Measurements from ENCODE around the gene GLTP.

Gene GLTP

GRCh38 chr12:109808876-109809646, 71.3 kb downstream of the GLTP start:
- Histone ChIP-seq H3K36me3 (replicated peaks; ENCODE audit: insufficient read depth, low read length) (no peaks in the 10 kb centered on the region), H3K9me3 (replicated peaks; ENCODE audit: insufficient read depth, low read length) (no peaks in the 10 kb centered on the region), H3K4me3 (ENCODE audit: low read length) (no peak overlapping the region), H3K9ac (ENCODE audit: low read length) (no peak overlapping the region), H3K79me2 (ENCODE audit: low read length) (no peaks in the 10 kb centered on the region), H3K27me3 (replicated peaks; ENCODE audit: insufficient read depth, low read length) (no peaks in the 10 kb centered on the region; the same call in none of the 2 replicates), H3K27ac (ENCODE audit: low read length) (no peak overlapping the region), H3K4me2 (ENCODE audit: low read depth, low read length) (no peak overlapping the region), H3K4me1 (ENCODE audit: low read length) (no peaks in the 10 kb centered on the region), H3F3A (ENCODE audit: insufficient read depth, low read length) (no peaks in the 10 kb centered on the region), H2AFZ (ENCODE audit: low read length) (no peak overlapping the region), H3K9me2 (replicated peaks; ENCODE audit: insufficient read depth, low read length) (no peaks in the 10 kb centered on the region), H4K20me1 (ENCODE audit: insufficient read depth, low read length) (no peaks in the 10 kb centered on the region)
- DNase-seq, result no peak
- no peak for TF ChIP-seq CTCF (IDR thresholded peaks at IDR 0.05; ENCODE audit: low read length)
- no peak for TF ChIP-seq EZH2phosphoT487 (IDR thresholded peaks at IDR 0.05; ENCODE audit: low read length)
- no peak for TF ChIP-seq EZH2 (optimal IDR thresholded peaks at IDR 0.05; ENCODE audit: low read depth, low read length)

GRCh38 chr12:109807954-109808643, 72.2 kb downstream of the GLTP start:
- TF ChIP-seq CTCF (IDR thresholded peaks at IDR 0.05; ENCODE audit: low read length), result no peak
- TF ChIP-seq EZH2 (optimal IDR thresholded peaks at IDR 0.05; ENCODE audit: low read depth, low read length), result no peak
- no peak for TF ChIP-seq EZH2phosphoT487 (IDR thresholded peaks at IDR 0.05; ENCODE audit: low read length)
- no peak for DNase-seq

DNA sequence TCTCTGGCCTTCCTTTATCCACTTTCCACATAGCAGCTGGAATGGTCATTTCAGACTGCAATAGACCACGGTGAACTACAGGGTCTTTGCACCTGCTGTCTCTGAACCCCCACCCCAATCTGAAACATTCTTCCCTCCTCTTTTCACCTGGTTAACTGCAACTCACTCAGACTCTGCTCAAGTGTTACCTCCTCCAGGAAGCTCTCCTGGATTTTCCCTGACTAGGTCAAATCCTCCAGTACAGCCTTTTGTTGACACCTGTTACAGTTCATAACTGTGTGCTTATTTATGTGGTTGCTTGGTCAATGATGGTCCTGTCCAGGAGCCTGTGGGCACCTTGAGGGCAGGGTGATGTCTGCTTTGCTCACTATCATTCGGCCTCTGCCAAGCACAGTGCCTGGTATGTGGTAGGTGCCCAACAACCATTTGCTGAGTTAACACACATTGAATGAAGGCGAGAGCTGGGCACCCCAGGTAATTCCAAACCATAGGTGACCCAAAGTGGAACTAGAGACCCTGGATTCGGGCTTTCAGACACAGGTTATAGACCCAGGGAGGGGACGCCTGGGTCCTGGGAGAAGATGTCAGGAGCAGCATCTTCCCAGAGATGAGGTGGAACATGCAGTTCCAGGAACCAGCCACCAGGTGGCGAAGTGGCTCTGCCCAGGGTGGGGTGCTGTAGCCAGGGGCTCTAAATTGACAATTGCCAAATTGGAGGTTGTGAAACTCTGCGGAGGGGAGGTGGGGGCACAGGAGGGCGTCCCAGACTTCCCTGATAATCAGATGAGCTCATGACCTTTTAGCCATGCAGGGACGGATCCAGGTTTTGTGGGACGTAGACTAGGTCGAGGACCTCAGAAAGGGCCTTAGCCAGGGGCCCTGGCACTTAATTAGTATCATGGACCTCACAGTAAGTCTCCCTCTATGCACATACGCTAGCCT, 75.2 kb downstream of the GLTP start:
- no peaks in the 10 kb centered on the region for H3K27me3 ChIP-seq (replicated peaks; ENCODE audit: insufficient read depth, low read length)
- H3K4me2 ChIP-seq (ENCODE audit: low read depth, low read length), result no peak overlapping the region
- no peak overlapping the region for H2AFZ ChIP-seq (ENCODE audit: low read length)
- H3K4me1 ChIP-seq (ENCODE audit: low read length), result no peaks in the 10 kb centered on the region
- H3K9ac ChIP-seq (ENCODE audit: low read length), result no peak overlapping the region
- H3K27ac ChIP-seq (ENCODE audit: low read length), result no peak overlapping the region
- no peaks in the 10 kb centered on the region for H3K9me2 ChIP-seq (replicated peaks; ENCODE audit: insufficient read depth, low read length)
- no peaks in the 10 kb centered on the region for H3K36me3 ChIP-seq (replicated peaks; ENCODE audit: insufficient read depth, low read length)
- H3F3A ChIP-seq (ENCODE audit: insufficient read depth, low read length), result no peaks in the 10 kb centered on the region
- H3K4me3 ChIP-seq (ENCODE audit: low read length), result no peak overlapping the region
- H3K9me3 ChIP-seq (replicated peaks; ENCODE audit: insufficient read depth, low read length), result no peaks in the 10 kb centered on the region
- H4K20me1 ChIP-seq (ENCODE audit: insufficient read depth, low read length), result no peaks in the 10 kb centered on the region
- H3K79me2 ChIP-seq (ENCODE audit: low read length), result no peaks in the 10 kb centered on the region
- TF ChIP-seq CTCF (IDR thresholded peaks at IDR 0.05; ENCODE audit: low read length) (peak; percentile 74), EZH2 (optimal IDR thresholded peaks at IDR 0.05; ENCODE audit: low read depth, low read length) (no peak)
- DNase-seq, result peak; percentile 9

More at GRCh38 chr12:109807954-109808643, 72.2 kb downstream of the GLTP start:
- no peaks in the 10 kb centered on the region for H3K36me3 ChIP-seq (replicated peaks; ENCODE audit: insufficient read depth, low read length)
- no peak overlapping the region for H3K9ac ChIP-seq (ENCODE audit: low read length)
- no peaks in the 10 kb centered on the region for H3K9me3 ChIP-seq (replicated peaks; ENCODE audit: insufficient read depth, low read length)
- H2AFZ ChIP-seq (ENCODE audit: low read length), result no peak overlapping the region
- no peak overlapping the region for H3K4me3 ChIP-seq (ENCODE audit: low read length)
- no peaks in the 10 kb centered on the region for H3K79me2 ChIP-seq (ENCODE audit: low read length)
- no peak overlapping the region for H3K27ac ChIP-seq (ENCODE audit: low read length)
- no peaks in the 10 kb centered on the region for H4K20me1 ChIP-seq (ENCODE audit: insufficient read depth, low read length)
- no peak overlapping the region for H3K4me2 ChIP-seq (ENCODE audit: low read depth, low read length)
- no peaks in the 10 kb centered on the region; the same call in 1 of the 2 replicates for H3K27me3 ChIP-seq (replicated peaks; ENCODE audit: insufficient read depth, low read length)
- H3K4me1 ChIP-seq (ENCODE audit: low read length), result no peaks in the 10 kb centered on the region
- no peaks in the 10 kb centered on the region for H3F3A ChIP-seq (ENCODE audit: insufficient read depth, low read length)
- no peaks in the 10 kb centered on the region for H3K9me2 ChIP-seq (replicated peaks; ENCODE audit: insufficient read depth, low read length)

Data from MM.1S (cell line).